Activated CD8-positive, alpha-beta T cell treated with anti-CD3 and anti-CD28 coated beads for 36 hours (primary cell): ENCODE data around the gene INAVA. TPM values are rescaled to one million over a fixed set of nuclear protein-coding genes. Genes with fewer than 3 reads are reported as not detected.

Experiments used
- ATAC-seq: fragments of 200-7000 bp; cut with Tn5 transposase; one replicate; pipeline ENCODE4 v1.10.0; 2021; ENCODE audit warnings: mild to moderate bottlenecking, moderate library complexity
- CTCF ChIA-PET: fragments of 350-600 bp; sonication (Branson Sonifier 250); formaldehyde crosslinking; loops from one replicate; lab custom pipeline; 2021; ENCODE audit warnings: antibody characterized with exemption; lab: Charles Lee
- POLR2A ChIA-PET: fragments of 350-600 bp; sonication (Branson Sonifier 250); formaldehyde crosslinking; loops from one replicate; lab custom pipeline; 2021; ENCODE audit warnings: antibody characterized with exemption; lab: Charles Lee
- DNase-seq: peaks from one replicate; pipeline ENCODE4 v3.0.0-alpha.2; 2020
- H3K27ac Mint-ChIP-seq: one replicate; pipeline ENCODE4 v1.8.0; 2021; ENCODE audit warnings: mild to moderate bottlenecking, mixed read lengths
- H3K27me3 Mint-ChIP-seq: one replicate; pipeline ENCODE4 v1.8.0; 2021; ENCODE audit warnings: mixed read lengths
- H3K36me3 Mint-ChIP-seq: one replicate; pipeline ENCODE4 v1.8.0; 2021; ENCODE audit warnings: low read depth, mixed read lengths
- H3K4me1 Mint-ChIP-seq: one replicate; pipeline ENCODE4 v1.8.0; 2021; ENCODE audit warnings: low read depth, mixed read lengths
- H3K4me3 Mint-ChIP-seq: one replicate; pipeline ENCODE4 v1.8.0; 2021; ENCODE audit warnings: mild to moderate bottlenecking, moderate library complexity, mixed read lengths
- H3K9me3 Mint-ChIP-seq: one replicate; pipeline ENCODE4 v1.8.0; 2021; ENCODE audit warnings: mixed read lengths
- CTCF ChIP-seq: fragments of 200-600 bp; IDR thresholded peaks from one replicate; pipeline ENCODE4 v1.8.0; 2022; ENCODE audit warnings: antibody characterized with exemption, mild to moderate bottlenecking
- intact Hi-C: fragments of 100-400 bp; cut with micrococcal nuclease; formaldehyde crosslinking; loops from one replicate; pipeline ENCODE4 v1.10.0; 2022
- total RNA-seq, 2 experiments: library from RNA; stranded (reverse); gene quantifications; one replicate each; pipeline ENCODE4 v1.2.3, GENCODE V29; 2021

INAVA gene
- total RNA-seq, 2 experiments from 2014 or later: not detected

GRCh38 chr1:200883118-200883517 lies 11.6 kb upstream of the INAVA start:
- Mint-ChIP-seq H3K4me1 (peaks cover 35% of the 10 kb centered on the region), H3K36me3 (no peaks in the 10 kb centered on the region), H3K27ac (no peak overlapping the region), H3K4me3 (no peak overlapping the region), H3K9me3 (no peaks in the 10 kb centered on the region), H3K27me3 (peaks cover 1% of the 10 kb centered on the region)
- DNase-seq: no peak
- intact Hi-C loops: no loop called here
- ATAC-seq: no peak
- TF ChIP-seq CTCF: no peak
- POLR2A ChIA-PET: no interaction called here
- CTCF ChIA-PET: no interaction called here

- Mint-ChIP-seq H3K27ac (peak overlapping the region; percentile 39), H3K4me3 (no peak overlapping the region), H3K36me3 (no peaks in the 10 kb centered on the region), H3K9me3 (no peaks in the 10 kb centered on the region), H3K27me3 (peaks cover 5% of the 10 kb centered on the region), H3K4me1 (peaks cover 48% of the 10 kb centered on the region)
- ChIA-PET POLR2A (interaction anchor here (0.9 kb wide), 1 partner anchor 136 kb away, joined by 3 read pairs; no protein-coding TSS in a partner anchor), CTCF (no interaction called here)
- intact Hi-C loops: no loop called here
- DNase-seq: no peak
- TF ChIP-seq CTCF: no peak
- no peak for ATAC-seq
These were observed 8.9 kb upstream of the INAVA start for GRCh38 chr1:200885623-200886402.

- TF ChIP-seq CTCF: no peak
- DNase-seq: no peak
- intact Hi-C loops: no loop called here
- Mint-ChIP-seq H3K4me3 (no peak overlapping the region), H3K4me1 (peaks cover 52% of the 10 kb centered on the region), H3K9me3 (no peaks in the 10 kb centered on the region), H3K27me3 (peaks cover 9% of the 10 kb centered on the region), H3K36me3 (no peaks in the 10 kb centered on the region), H3K27ac (no peak overlapping the region)
- no peak for ATAC-seq
- POLR2A ChIA-PET: interaction anchor here (0.6 kb wide), 1 partner anchor 9 kb away, joined by 3 read pairs; no protein-coding TSS in a partner anchor
- CTCF ChIA-PET: no interaction called here
These were observed 8.1 kb upstream of the INAVA start for GRCh38 chr1:200886594-200886993.

- CTCF ChIA-PET: no interaction called here
- POLR2A ChIA-PET: interaction anchor here (0.6 to 1.6 kb wide), 2 partner anchors 10 to 21 kb away, joined by 3 to 13 read pairs; no protein-coding TSS in a partner anchor
- ATAC-seq (no peak), DNase-seq (no peak)
- peaks cover 14% of the 10 kb centered on the region for H3K27me3 Mint-ChIP-seq
- H3K36me3 Mint-ChIP-seq: no peaks in the 10 kb centered on the region
- no peak for TF ChIP-seq CTCF
- H3K9me3 Mint-ChIP-seq: no peaks in the 10 kb centered on the region
- H3K27ac Mint-ChIP-seq: no peak overlapping the region
- intact Hi-C loops: no loop called here
- H3K4me1 Mint-ChIP-seq: peaks cover 57% of the 10 kb centered on the region
- H3K4me3 Mint-ChIP-seq: peak overlapping the region; percentile 28
These were observed 7.7 kb upstream of the INAVA start for GRCh38 chr1:200887036-200887435.

- POLR2A ChIA-PET: interaction anchor here (1.0 to 2.6 kb wide), 7 partner anchors 9 to 60 kb away, joined by 3 to 29 read pairs (median 7); no protein-coding TSS in a partner anchor
- CTCF ChIA-PET: interaction anchor here (0.8 to 2.2 kb wide), 8 partner anchors 9 to 266 kb away, joined by 3 to 6 read pairs (median 6); partner anchors contain the start of gene KIF21B
- H3K27ac Mint-ChIP-seq: peak overlapping the region; percentile 23
- peak overlapping the region; percentile 29 for H3K4me3 Mint-ChIP-seq
- peaks cover 22% of the 10 kb centered on the region for H3K27me3 Mint-ChIP-seq
- intact Hi-C loops: loop anchor here (2.0 kb wide), 1 partner anchor 17 kb away; no protein-coding TSS in a partner anchor
- H3K9me3 Mint-ChIP-seq: no peaks in the 10 kb centered on the region
- no peak for ATAC-seq
- no peak for TF ChIP-seq CTCF
- peaks cover 58% of the 10 kb centered on the region for H3K4me1 Mint-ChIP-seq
- no peak for DNase-seq
- H3K36me3 Mint-ChIP-seq: no peaks in the 10 kb centered on the region
These were observed 6.8 kb upstream of the INAVA start for GRCh38 chr1:200887772-200888348.
